HG03575 (cell line): Measurements from ENCODE around the gene TOGARAM1.
"Not testable (repeated sequence)": the region's sequence is repeated elsewhere in the genome, so short reads cannot be mapped to it uniquely, and the experiment has no call there.

Source experiments
- ATAC-seq: cut with Tn5 transposase; IDR thresholded peaks from one replicate; pipeline ENCODE4 v1.9.1; 2021; ENCODE audit not compliant: unreplicated experiment, insufficient number of reproducible peaks, low FRiP score; ENCODE audit errors: extremely low read depth

TOGARAM1 gene

GRCh38 chr14:45073231-45073879 lies 111.4 kb downstream of the TOGARAM1 start:
- no peak for ATAC-seq

- ATAC-seq: no peak
Measured at GRCh38 chr14:45078323-45078722, 116.3 kb downstream of the TOGARAM1 start.

- ATAC-seq: not testable (repeated sequence)
Measured at GRCh38 chr14:45080416-45080968, 118.5 kb downstream of the TOGARAM1 start.

GRCh38 chr14:45081096-45081495 lies 119.1 kb downstream of the TOGARAM1 start:
- ATAC-seq: not testable (repeated sequence)

- ATAC-seq: no peak
Measured at GRCh38 chr14:45082420-45082819, 120.4 kb downstream of the TOGARAM1 start.

- no peak for ATAC-seq
Measured at GRCh38 chr14:45083617-45083975, 121.6 kb downstream of the TOGARAM1 start.

- peak; percentile 71 for ATAC-seq
Measured at GRCh38 chr14:45083976-45084722, 122.2 kb downstream of the TOGARAM1 start, which contains the start of gene PRPF39. PRPF39 (plus strand) TSS chr14:45084116; CDS start chr14:45095240, 11,124 bp downstream.

- ATAC-seq: no peak
Measured at GRCh38 chr14:45084946-45085346, 123.0 kb downstream of the TOGARAM1 start.

GRCh38 chr14:45089813-45090212 lies 127.8 kb downstream of the TOGARAM1 start:
- peak; percentile 70 for ATAC-seq

GRCh38 chr14:45091710-45092109 lies 129.7 kb downstream of the TOGARAM1 start:
- no peak for ATAC-seq

- no peak for ATAC-seq
Measured at GRCh38 chr14:45094275-45094674, 132.3 kb downstream of the TOGARAM1 start.

- ATAC-seq: no peak
Measured at GRCh38 chr14:45095143-45095542, 133.2 kb downstream of the TOGARAM1 start.

- no peak for ATAC-seq
Measured at GRCh38 chr14:45096218-45096617, 134.2 kb downstream of the TOGARAM1 start.

GRCh38 chr14:45103806-45104205 lies 141.8 kb downstream of the TOGARAM1 start:
- no peak for ATAC-seq

- ATAC-seq: no peak
Measured at GRCh38 chr14:45104561-45104960, 142.6 kb downstream of the TOGARAM1 start.

- ATAC-seq: no peak
Measured at GRCh38 chr14:45112896-45113781, 151.1 kb downstream of the TOGARAM1 start.

- ATAC-seq: no peak
Measured at GRCh38 chr14:45114327-45114726, 152.3 kb downstream of the TOGARAM1 start.

GRCh38 chr14:45118594-45118993 lies 156.6 kb downstream of the TOGARAM1 start:
- ATAC-seq: no peak

- ATAC-seq: no peak
Measured at GRCh38 chr14:45120096-45120495, 158.1 kb downstream of the TOGARAM1 start.
